Left ventricle myocardium superior (tissue), 1 donor: Measurements from ENCODE around the gene MRPL58. TPM values are rescaled to one million over a fixed set of nuclear protein-coding genes. Genes with fewer than 3 reads are reported as not detected.
"Not testable (repeated sequence)": the region's sequence is repeated elsewhere in the genome, so short reads cannot be mapped to it uniquely, and the experiment has no call there.

Experiments used
- ATAC-seq: fragments of 200-7000 bp; cut with Tn5 transposase; one replicate; pipeline ENCODE4 v1.9.1; 2020; ENCODE audit warnings: mild to moderate bottlenecking, moderate library complexity
- DNase-seq: peaks from one replicate; pipeline ENCODE4 v3.0.0-alpha.2; 2020
- intact Hi-C: fragments of 100-400 bp; cut with micrococcal nuclease; formaldehyde crosslinking; loops from one replicate; pipeline ENCODE4 v1.11.0; 2022
- total RNA-seq: library from RNA; stranded (reverse); fragmentation: NEBNext Ultra II Directional; extraction: Animal tissue kit (Norgen Biotek cat#: 25700); gene quantifications from one replicate; pipeline ENCODE4 v1.2.1, GENCODE V29; 2021
- donor health status: DM: no; HTN: yes; CAD: no; lungs with severe emphysema.

The MRPL58 gene
- total RNA-seq, 1 donor from 2014 or later: 51.5 TPM

DNA sequence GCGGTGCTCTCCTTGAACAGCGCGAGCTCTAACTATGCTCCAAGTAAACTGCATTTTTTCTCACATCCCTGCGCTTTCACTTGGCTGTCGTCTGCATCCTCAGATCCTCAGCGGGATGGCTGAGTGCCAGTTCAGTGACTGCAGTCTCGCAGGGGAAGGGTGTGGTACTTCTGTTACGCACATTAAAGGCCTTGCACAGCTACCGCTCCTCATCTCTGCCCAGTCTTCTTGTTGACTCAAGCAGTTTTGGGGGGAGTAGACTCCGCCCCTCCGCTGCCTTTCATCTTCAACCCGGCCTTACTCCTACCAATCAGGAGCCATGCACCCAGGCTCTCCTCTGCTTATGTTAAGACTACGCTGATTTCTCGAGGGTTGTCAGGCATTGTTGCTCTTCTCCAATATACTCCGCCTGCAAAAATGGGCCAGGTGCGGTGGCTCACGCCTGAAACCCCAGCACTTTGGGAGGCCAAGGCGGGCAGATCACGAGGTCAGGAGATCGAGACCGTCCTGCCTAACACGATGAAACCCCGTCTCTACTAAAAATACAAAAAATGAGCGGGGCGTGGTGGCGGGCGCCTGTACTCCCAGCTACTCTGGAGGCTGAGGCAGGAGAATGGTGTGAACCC lies 24.3 kb downstream of the MRPL58 start:
- ATAC-seq (peak; percentile 37), DNase-seq (peak; percentile 89)
- intact Hi-C loops: no loop called here

DNA sequence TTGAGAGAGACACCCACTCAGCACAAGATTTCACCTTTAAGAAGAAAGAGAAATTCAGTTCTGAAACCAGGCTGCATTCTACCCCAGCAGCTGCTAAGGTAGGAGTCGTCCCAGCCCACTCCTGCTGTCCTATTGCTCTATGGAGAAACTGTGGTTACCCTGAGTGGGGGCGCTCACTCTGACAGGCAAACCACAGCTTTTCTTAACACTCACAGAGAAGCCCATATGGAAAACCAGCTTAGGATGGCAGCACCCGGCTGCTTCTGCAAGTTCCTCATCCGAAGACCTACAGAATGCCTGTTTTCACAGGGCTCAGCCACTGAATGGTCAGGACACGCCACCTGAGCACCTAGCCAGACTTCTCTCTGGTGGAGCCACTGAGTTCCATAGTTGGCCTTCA lies 26.8 kb downstream of the MRPL58 start:
- intact Hi-C loops: no loop called here

DNA sequence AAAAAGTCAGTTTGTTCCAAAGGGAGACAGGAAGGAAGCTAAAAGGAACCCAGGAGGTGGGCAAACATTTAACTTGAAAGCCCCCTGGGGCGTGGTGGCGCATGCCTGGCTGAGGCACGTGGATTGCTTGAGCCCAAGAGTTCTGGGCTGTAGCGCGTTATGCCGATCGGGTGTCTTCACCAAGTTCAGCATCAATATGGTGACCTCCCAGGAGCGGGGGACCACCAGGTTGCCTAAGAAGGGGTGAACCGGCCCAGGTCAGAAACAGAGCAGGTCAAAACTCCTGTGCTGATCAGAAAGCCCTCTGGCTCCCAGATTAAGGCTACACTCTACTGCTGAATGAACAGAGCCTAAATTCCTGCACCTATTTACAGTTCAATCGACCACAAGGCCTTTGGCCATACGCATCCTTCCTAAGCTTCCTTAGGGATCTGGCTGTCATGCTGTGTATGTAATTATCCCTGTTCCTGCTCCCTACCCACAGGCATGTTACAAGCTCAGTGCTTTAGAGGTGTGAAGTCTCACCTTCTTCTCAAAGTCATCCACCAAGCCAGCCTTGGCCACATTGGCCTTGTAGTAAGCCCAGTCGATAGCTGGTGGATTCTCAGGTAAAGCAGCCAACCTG lies 29.3 kb downstream of the MRPL58 start:
- DNase-seq (no peak), ATAC-seq (no peak)
- intact Hi-C loops: no loop called here

More for the DNA sequence above, 26.8 kb downstream of the MRPL58 start:
- no peak for DNase-seq
- no peak for ATAC-seq

DNA sequence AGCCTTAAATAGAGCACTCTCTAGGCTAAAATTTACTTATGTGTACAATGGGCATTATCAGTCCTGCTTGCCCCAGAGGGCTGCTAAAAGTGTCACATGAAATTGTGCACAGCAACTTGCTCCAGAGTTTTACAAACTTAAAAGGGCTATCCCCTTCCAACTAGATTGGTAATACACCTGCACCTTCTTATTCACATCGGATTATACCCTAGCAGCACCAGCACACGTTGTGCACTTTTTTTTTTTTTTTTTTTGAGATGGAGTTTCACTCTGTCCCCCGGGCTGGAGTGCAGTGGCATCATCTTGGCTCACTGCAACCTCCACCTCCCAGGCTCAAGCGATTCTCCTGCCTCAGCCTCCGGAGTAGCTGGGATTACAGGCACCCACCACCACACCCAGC lies 31.3 kb downstream of the MRPL58 start:
- ATAC-seq, DNase-seq, intact Hi-C loops: not testable (repeated sequence)

DNA sequence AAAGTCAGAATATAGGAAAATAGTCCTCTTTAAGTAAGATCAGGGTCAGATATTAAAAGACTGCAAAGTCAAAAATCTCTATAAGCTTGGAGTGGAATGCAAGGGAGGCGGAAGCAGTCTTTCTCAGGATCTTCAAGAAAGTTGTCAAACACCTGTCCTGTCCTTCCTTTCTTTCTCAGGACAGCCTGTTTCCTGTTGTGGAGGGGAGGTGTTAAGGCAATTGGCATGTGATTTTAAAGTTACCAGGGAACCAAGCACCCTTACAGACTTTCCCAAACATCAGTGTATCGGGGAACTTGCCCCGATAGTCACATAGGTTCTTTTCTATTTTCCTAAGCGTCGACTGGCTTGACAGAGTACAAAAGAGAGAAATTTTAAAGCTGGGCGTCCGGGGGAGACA lies 32.2 kb downstream of the MRPL58 start:
- no peak for DNase-seq
- intact Hi-C loops: no loop called here
- ATAC-seq: no peak

DNA sequence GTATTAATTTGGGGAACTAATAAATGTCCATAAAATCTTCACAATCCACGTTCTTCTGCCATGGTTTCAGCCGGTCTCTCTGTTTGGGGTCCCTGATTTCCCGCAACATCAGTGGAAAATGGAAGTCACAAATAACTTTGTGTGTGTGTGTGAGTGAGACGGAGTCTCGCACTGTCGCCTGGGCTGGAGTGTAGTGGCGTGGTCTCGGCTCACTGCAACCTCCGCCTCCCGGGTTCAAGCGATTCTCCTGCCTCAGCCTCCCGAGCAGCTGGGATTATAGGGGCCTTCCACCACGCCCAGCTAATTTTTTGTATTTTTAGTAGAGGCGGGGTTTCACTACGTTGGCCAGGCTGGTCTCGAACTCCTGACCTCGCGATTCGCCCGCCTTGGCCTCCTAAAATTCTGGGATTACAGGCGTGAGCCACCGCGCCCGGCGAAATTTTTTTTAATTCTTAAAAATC lies 33.5 kb downstream of the MRPL58 start:
- not testable (repeated sequence) for ATAC-seq

DNA sequence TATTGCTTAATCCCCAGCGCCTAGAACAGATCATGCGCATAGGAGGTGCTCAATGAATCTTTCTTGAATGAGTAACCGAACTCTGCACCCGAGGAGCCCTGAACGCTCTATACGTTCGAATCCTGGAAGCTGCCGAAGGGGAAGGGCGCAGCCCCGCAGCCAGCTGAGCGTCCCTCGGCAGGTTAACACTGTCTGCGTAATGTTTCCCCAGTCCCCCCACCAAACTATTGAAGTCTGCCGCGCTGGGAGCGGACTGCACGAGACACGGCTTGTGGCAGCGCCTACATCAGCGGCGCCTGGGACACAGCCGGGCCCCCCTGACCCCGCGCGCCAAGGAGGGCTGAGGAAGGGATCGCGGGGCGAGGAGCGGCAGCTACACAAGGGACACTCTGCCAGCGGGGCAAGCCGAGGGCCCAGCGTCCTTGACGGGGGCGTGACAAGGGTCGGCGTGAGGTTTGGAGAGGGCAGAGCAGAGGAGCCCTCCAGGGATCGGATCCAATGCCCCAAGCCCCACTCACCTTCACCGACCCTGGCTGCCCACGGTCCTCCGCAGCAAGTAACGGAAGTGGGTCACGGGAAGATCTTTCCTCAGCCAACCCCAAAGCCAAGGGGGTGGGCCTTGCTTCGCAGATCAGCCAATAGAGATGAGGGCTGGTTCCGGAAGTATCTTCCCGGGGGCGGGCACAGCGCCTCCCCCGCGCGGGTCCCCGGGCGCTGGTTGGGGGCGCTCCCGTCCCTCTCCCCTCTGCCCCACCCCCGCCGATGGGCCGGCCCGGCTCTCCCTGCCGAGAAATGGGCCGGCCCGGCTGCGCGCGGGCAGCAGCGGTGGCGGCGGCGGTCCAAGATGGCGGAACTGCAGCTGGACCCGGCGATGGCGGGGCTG lies 34.2 kb downstream of the MRPL58 start, which contains the start of the genes ATP5PD and KCTD2:
TSS of gene ATP5PD (minus strand) at position 563 of the 883 bp plus-strand sequence. CDS start 4,319 bp downstream, outside the sequence.
TSS of gene KCTD2 (plus strand) at position 819 of the 883 bp plus-strand sequence. CDS start at position 845, 26 bp downstream.
- intact Hi-C loops: no loop called here
- ATAC-seq: peak; percentile 98

More for the DNA sequence above, 33.5 kb downstream of the MRPL58 start:
- intact Hi-C loops, DNase-seq: not testable (repeated sequence)

DNA sequence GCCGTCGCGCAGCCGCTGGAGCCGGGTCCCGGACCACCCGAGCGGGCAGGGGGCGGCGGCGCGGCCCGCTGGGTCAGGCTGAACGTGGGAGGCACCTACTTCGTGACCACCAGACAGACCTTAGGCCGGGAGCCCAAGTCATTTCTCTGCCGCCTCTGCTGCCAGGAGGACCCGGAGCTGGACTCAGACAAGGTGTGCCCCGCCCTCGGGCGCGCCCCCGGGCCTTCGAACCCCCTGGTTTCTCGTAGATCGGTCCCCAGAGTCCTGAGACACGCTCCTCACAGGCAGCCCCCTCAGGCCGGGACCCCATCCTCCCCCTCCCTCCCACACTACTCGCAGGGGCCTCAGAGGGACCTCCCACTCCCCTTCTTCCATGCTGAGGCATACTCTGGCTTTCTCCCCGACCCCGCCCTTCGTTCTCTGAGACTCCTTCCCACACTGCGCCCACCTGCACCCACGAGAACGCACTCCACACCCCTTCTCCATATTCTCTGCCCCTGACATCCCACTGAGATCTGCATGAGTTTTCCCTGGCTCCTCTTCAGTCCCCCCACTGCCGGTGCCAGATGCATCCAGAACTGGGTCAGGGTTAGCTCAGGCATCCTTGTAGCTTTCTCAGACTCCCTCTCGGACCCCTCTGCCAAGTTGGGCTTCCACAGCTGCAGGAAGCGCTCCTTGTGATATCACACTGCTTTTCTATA lies 35.1 kb downstream of the MRPL58 start:
- no peak for ATAC-seq
- intact Hi-C loops: no loop called here
- DNase-seq: peak; percentile 59

More for the DNA sequence above, 34.2 kb downstream of the MRPL58 start, which contains the start of the genes ATP5PD and KCTD2:
- DNase-seq: peak; percentile 98

DNA sequence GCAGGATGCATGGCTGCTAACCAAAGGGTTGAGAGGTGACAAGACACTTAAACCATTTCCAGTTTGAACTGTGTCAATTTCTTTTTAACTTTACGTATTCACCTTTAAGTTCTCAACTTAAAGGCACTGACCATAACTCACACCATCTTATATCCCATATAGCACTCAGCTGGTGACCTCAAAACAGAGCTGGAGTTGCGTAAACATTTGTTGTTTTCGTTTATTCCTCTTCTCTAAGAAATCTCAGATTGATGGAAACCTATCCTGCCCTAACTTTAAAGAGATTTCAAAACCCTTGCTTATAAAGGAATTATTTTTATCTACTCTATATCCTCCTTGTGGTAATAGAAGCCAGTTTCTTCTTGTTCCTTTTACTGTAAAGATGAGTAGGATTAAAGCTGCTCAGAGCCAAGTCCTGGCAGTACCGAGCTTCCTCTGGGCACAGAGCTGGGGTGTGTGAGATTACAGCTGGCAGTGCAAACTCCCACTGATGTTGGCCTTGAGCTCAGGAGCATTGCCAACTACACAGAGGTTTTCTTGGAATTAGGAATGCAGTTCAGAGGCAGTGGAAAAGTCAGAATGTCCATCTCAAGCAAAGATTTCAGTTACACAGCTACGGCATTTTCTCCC lies 35.9 kb downstream of the MRPL58 start:
- intact Hi-C loops: no loop called here
- DNase-seq: peak; percentile 50
- peak; percentile 32 for ATAC-seq

DNA sequence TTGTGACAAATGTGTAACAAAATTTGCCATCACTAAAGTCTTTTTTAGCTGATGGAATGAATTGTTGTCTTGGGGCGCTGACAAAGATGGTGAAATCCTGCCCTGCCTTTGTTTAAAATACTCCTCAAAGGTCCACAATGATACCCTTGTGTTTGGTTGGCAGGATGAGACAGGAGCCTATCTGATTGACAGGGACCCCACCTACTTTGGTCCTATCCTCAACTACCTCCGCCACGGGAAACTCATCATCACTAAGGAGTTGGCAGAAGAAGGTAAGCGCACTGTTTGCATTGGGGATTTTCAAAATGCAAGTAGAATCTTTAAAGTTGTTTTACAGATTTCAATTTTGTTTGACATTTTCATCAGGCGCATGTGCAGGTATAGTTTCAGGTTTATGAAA lies 36.6 kb downstream of the MRPL58 start:
- DNase-seq (no peak), ATAC-seq (no peak)
- intact Hi-C loops: no loop called here

DNA sequence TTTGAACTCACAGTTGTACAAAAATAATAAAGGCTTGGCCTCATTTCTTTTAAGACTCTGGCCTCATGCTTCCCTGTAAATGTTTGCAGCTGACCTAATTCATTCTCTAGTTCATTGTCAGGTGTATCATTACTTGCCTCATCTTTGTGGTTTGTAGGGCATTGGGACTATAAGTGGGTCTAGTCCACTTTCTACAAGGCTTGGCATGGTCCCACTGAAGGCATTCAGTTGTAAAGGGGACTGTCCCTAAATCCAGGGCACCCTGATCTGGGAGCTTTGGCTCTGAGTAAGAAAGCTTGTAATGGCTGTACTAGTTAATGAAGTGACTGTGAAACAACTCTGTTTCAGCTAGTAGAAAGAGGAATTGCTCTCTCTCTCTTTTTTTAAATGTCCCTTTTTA lies 37.2 kb downstream of the MRPL58 start:
- no peak for DNase-seq
- ATAC-seq: no peak
- intact Hi-C loops: no loop called here

DNA sequence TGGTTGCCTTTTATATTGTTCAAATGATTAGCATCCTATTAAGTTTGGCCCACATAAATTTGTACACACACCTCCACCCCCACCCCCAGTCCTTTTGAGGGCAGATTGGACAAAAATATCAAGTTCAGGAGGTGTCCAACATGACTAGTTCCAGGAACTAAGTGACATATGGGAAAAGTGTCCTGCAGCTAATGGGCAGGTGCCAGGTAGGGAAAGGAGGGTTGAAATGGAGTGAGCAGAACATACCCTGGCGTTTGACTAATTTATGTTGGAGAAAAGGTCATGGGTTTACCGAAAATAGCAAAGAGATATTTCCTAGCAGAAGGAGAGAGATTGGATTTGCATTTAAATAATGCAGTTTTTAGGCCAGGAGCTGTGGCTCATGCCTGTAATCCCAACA lies 39.5 kb downstream of the MRPL58 start:
- ATAC-seq (no peak), DNase-seq (no peak)
- intact Hi-C loops: no loop called here

DNA sequence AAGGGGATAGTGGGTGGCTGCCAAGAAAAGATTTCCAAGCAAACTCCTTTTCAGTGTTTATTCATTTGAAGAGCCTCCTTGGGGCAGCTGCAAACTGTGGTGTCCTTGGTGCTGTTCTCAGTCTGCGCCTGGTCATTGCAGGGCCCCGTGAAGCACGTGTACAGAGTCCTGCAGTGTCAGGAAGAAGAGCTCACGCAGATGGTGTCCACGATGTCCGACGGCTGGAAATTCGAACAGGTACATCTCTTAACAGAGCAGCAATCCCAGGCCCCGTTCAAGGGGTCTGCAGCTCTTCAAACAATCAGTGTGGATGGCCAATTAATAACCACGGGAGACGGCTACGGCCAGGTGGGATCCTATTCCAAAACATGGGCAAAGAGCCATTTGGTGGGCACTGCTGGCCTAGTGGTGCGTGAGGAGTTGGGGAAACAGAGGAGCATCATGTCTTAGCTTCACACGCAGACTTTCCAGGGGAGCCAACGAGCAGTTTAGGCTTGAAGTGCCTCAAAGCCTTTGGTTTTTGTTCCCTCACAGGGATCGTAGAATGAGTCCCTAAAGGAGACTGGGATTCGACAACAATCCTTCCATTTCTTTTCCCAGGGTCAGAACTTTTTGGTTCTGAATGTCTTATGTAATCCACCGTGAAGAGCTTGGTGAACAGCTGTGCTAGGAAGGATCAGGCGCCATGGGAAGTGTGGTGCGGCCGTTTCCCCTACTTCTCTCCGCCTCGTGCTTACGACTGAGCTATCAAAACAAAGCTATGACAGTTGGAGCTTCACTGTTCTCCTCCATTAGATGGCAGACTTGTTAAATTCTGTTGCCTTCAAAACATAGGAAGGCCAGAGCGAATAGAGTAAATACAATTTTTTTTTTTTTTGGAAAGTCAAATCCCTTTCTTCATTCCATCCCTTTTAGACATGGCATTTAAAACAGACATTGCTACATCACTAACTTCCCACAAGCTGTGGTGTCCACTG lies 47.2 kb downstream of the MRPL58 start:
- ATAC-seq: peak; percentile 85
- intact Hi-C loops: no loop called here
- no peak for DNase-seq

DNA sequence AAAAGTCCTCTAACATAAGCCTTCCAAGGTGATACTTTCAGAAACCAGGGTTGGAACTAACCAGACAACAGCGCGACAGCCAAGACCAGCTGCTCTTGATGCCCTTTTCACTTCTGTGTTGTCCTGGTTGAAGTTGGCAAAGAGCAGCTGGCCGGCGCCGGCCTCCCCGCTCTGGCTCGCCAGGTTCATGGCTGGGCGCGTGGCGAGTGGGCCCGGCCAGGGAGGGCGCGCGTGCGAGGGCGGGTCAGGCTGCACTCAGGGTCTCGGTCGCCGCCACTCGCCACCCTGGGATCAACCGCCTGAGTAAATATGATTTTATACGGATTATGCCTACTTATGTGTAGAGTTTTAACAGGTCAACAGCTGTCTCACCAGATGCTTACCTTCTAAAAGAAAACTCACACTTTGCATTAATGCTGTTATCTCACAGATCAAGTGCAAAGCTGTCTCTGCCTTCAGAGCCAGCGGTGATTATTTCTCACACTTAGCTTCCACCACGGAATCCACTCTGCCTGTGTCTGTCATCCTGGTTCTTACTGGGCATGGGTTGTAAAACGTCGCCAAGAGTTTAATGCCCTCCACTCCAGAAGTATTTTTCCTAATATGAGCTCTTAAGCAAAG lies 48.1 kb downstream of the MRPL58 start:
- ATAC-seq: peak; percentile 76
- intact Hi-C loops: no loop called here
- DNase-seq: peak; percentile 55

DNA sequence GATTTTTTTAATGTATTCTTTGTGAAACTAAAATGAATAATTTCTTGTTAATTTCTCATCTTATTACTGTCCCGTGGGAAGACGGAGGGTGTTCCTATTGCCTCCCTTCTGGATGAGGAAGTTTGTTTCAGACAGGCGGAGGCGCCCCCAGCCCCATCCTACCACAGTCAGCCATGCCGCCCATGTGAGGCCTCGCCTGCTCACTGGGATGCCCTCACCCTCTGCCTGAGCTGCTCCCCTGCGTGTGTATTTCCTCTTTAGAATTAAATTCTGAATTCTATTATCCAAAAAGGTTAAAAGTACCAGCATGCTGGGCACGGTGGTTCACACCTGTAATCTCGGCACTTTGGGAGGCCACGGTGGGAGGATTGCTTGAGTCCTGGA lies 48.6 kb downstream of the MRPL58 start:
- ATAC-seq (no peak), DNase-seq (no peak)
- intact Hi-C loops: no loop called here

DNA sequence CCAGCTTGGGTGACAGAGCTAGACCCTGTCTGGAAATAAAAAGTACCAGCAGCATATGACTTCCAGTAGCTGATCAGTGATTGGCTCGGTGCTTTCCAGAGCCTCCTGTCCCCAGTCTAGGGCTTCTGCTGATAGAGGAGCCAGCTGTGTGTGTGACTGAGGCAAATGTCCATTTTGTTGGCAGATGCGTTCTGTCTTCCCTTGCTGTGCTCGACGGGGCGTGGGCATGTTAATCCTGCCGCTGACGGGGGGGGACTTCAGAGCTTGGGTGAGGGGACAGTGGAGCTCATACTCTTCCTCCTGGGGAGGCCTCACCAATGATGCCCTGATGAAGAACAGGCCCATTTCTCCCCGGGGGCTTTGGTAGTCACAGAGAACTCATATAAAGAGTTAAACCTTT lies 49.1 kb downstream of the MRPL58 start:
- intact Hi-C loops: no loop called here
- ATAC-seq (no peak), DNase-seq (no peak)

DNA sequence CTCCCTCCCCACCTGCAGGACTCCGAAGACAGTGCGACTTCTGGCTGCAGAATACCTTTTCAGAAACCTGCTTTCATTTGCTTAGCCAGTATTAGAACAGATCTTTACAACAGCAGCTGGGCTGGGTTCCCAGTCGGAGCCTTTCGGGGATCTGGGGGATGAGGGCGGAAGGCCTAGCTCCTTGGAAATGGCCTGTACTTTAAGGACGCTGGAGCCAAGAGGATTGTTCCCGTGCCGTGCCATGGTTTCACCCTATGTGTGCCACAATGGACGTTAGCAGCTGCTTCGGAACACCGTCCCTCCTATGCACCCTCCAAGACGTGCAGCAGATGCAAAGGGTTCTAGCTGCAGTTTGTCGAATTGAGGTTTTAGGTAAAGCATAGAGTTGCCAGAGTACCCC lies 50.7 kb downstream of the MRPL58 start:
- DNase-seq: no peak
- ATAC-seq: no peak
- intact Hi-C loops: no loop called here
